KBM-7 (cell line): Measurements from ENCODE around the gene ZNF584.
A peak's percentile ranks its signal among the peaks of the same experiment; 100 is the strongest.

Source experiments
- DNase-seq: peaks from one replicate; pipeline ENCODE4 v3.0.0-alpha.2; 2015
- in situ Hi-C: fragments of 300-500 bp; cut with MboI; formaldehyde crosslinking; loops from 2 replicates; pipeline ENCODE4 v1.14.3; 2020; ENCODE audit warnings: low sequenced_read_pairs, low pct_unique_long_range_greater_than_20kb, mixed read lengths

Gene ZNF584

GRCh38 chr19:58451358-58452101, 43.1 kb downstream of the ZNF584 start, which contains the start of gene ZNF324B:
TSS of gene ZNF324B (plus strand) at chr19:58451622. CDS start at chr19:58453702, 2,080 bp downstream.
- DNase-seq: peak; percentile 96
- in situ Hi-C loops: no loop called here

DNA sequence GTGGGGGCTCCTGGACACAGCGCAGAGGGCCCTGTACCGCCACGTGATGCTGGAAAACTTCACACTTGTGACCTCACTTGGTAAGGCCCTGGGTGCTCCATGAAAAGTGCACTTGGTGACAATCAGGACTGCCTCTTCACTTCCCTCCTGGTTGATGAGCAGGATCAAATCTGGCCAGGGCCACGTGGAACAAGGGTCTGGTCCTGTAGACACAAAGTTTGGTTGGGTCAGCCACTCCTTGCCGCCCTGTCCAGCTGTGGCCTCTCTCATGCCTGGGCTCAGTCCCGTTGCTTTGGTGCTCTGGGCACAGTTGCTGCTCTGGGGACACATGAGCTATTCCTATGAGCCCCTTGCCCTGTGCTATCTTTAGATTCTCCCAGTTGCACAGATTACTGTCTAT, 45.3 kb downstream of the ZNF584 start:
- in situ Hi-C loops: no loop called here
- no peak for DNase-seq

DNA sequence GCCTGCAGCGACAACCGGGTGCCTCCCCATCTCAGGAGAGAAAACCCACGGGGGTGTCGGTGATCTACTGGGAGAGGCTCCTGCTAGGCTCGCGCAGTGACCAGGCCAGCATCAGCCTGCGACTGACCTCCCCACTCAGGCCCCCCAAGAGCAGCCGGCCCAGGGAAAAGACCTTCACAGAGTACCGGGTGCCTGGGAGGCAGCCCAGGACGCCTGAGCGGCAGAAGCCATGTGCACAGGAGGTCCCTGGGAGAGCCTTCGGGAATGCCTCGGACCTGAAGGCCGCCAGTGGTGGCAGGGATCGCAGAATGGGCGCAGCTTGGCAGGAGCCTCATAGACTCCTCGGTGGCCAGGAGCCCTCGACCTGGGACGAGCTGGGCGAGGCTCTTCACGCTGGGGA, 46.9 kb downstream of the ZNF584 start:
- in situ Hi-C loops: no loop called here
- DNase-seq: no peak

GRCh38 chr19:58456111-58456510, 47.7 kb downstream of the ZNF584 start:
- no peak for DNase-seq
- in situ Hi-C loops: no loop called here

DNA sequence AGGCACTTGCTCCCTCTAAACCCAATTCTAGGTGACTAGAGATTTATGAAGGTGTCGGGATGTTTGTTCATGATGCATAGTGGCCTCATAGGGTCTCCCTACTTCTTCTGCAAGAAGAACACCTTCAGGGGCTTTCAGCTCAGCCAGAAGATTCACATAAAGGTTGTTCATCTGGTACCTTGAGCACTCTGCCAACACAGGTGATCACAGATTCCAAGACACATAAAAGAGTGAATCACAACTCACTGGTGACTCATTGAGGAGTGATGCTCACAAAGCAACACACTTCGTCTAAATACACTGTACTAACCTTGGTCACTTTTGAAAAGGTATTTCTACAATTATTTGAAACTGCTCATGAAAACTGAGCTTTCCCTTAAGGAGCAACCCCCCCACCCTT, 51.6 kb downstream of the ZNF584 start:
- in situ Hi-C loops: no loop called here
- no peak for DNase-seq

DNA sequence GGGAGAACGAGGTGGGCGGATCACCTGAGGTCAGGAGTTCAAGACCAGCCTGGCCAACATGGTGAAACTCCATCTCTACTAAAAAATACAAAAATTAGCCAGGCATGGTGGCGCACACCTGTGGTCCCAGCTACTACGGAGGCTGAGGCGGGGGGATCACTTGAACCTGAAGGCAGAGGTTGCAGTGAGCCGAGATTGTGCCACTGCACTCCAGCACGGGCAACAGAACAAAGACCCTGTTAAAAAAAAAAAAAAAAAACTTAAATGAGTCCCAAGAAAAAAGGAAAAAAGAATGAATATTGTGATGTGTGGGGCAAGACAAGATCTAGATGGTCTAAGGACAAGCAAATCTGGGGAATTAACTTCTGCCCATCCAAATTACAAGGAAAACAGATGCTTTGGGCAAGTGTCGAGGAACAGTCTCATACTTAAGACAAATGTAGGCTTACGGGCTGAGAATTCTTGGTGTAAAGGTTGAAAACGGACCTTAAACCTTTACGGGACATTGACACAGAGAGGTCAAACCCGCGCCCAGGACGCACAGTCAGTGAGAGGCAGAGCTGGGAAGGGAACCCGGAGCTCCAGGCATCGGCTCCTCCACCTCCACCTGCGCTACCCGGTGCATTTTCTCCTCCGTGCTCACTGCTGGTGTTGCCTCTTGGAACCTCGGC, 57.8 kb downstream of the ZNF584 start:
- in situ Hi-C loops: no loop called here
- DNase-seq: no peak

DNA sequence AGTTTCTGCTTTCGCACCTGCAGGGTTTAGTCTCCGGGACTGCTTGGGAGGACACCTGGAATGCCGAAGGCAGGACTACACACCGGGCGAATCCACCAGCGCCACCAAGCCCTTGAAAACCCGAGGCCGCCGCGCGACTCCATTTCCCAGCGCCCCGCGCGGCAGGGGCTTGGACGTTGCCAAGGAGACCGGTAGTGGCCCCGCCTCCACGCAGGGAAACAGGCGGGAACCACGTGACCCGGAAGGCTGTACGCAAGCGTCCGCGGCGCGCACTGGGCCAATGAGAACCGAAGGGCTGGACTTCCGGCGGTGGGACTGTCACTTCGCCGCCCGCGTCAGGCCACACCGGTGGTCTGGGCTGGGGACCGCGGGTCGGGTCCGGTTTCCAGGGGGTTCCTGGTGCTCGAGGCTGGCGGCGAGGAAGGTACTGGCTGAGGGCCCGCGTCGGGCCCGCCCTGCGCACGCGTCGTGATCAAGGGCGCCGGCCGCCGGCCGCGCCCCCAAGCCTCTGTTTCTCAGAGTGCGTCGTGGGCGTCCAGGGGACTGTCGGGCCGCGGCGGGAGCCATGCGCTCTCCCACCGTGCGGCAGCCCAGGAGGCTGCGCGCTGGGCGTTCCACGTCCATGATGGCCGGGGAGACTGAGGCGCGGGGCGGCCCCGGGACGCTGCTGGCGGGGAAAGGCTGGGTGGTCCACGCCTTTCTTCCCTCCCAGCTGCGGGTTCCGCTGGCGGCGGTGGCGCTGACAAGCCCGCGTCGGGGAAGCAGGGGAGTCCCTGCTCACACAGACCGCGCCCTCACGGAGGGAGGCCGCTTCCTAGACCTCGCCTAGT, 58.5 kb downstream of the ZNF584 start, which contains the start of gene ZNF324:
TSS of gene ZNF324 (plus strand) at position 321 of the 830 bp plus-strand sequence. CDS start 2,106 bp downstream, outside the sequence.
- peak; percentile 95 for DNase-seq
- in situ Hi-C loops: no loop called here
